OCI-LY1 (cell line): ENCODE measurements around the gene RAB11FIP4.
A peak's percentile ranks its signal among the peaks of the same experiment; 100 is the strongest.

Experiments used
- H2AFZ ChIP-seq: fragments of 200-600 bp; sonication (generic), shearing (Covaris generic); 2 replicates; pipeline ENCODE4 v1.6.0; 2014; ENCODE audit warnings: antibody characterized with exemption, mild to moderate bottlenecking, low read length
- H3F3A ChIP-seq: fragments of 200-600 bp; sonication (generic), shearing (Covaris generic); 2 replicates; pipeline ENCODE4 v1.6.0; 2014; ENCODE audit warnings: mild to moderate bottlenecking, antibody characterized with exemption, low read length, moderate library complexity; ENCODE audit not compliant: insufficient read depth
- H3K27ac ChIP-seq: fragments of 200-600 bp; sonication (generic); 2 replicates; pipeline ENCODE4 v1.5.1; 2014; ENCODE audit warnings: low read length, mixed run types, mild to moderate bottlenecking, low read depth; ENCODE audit not compliant: poor library complexity, severe bottlenecking
- H3K27me3 ChIP-seq: fragments of 200-600 bp; sonication (generic); 2 replicates; pipeline ENCODE4 v1.6.0; 2014; ENCODE audit warnings: antibody characterized with exemption, mild to moderate bottlenecking, low read length, moderate library complexity; ENCODE audit not compliant: insufficient read depth
- H3K36me3 ChIP-seq: fragments of 200-600 bp; sonication (generic); 2 replicates; pipeline ENCODE4 v1.6.1; 2014; ENCODE audit warnings: mild to moderate bottlenecking, antibody characterized with exemption, low read length, moderate library complexity, mixed read lengths; ENCODE audit not compliant: insufficient read depth
- H3K4me1 ChIP-seq: fragments of 200-600 bp; sonication (generic); 2 replicates; pipeline ENCODE4 v1.5.1; 2014; ENCODE audit warnings: mild to moderate bottlenecking, low read length, moderate library complexity; ENCODE audit not compliant: insufficient read depth, severe bottlenecking
- H3K4me2 ChIP-seq: fragments of 200-600 bp; sonication (generic), shearing (Covaris generic); 2 replicates; pipeline ENCODE4 v1.6.1; 2014; ENCODE audit warnings: low read length
- H3K4me3 ChIP-seq: fragments of 200-600 bp; sonication (generic); 2 replicates; pipeline ENCODE4 v1.5.1; 2014; ENCODE audit warnings: low read length, low read depth, mild to moderate bottlenecking, mixed read lengths; ENCODE audit not compliant: poor library complexity, severe bottlenecking
- H3K79me2 ChIP-seq: fragments of 200-600 bp; shearing (Covaris generic); 2 replicates; pipeline ENCODE4 v1.6.1; 2016; ENCODE audit warnings: mixed run types, low read length, mixed read lengths; ENCODE audit not compliant: insufficient read depth
- H3K9ac ChIP-seq: fragments of 200-600 bp; sonication (generic), shearing (Covaris generic); 2 replicates; pipeline ENCODE4 v1.6.1; 2014; ENCODE audit warnings: mild to moderate bottlenecking, low read length, mixed read lengths
- H3K9me2 ChIP-seq: fragments of 200-600 bp; sonication (generic), shearing (Covaris generic); 2 replicates; pipeline ENCODE4 v1.6.1; 2014; ENCODE audit warnings: low read depth, mild to moderate bottlenecking, low read length, mixed read lengths
- H3K9me3 ChIP-seq: fragments of 200-600 bp; shearing (Covaris generic); 2 replicates; pipeline ENCODE4 v1.6.1; 2014; ENCODE audit warnings: low read length, mixed read lengths
- H4K20me1 ChIP-seq: fragments of 200-600 bp; sonication (generic), shearing (Covaris generic); 2 replicates; pipeline ENCODE4 v1.6.0; 2016; ENCODE audit warnings: mild to moderate bottlenecking, low read length; ENCODE audit not compliant: insufficient read depth
- EZH2 ChIP-seq: fragments of 200-600 bp; sonication (generic), shearing (Covaris generic); IDR thresholded peaks from 2 replicates; pipeline ENCODE4 v1.8.0; 2017; ENCODE audit warnings: borderline replicate concordance, mixed run types, mild to moderate bottlenecking, antibody characterized with exemption, low read length, moderate library complexity, mixed read lengths
- TF ChIP-seq, protein P1 (sequence below): fragments of 200-600 bp; sonication (generic), shearing (Covaris generic); IDR thresholded peaks from 2 replicates; pipeline ENCODE4 v1.5.1; 2017; ENCODE audit warnings: mild to moderate bottlenecking, antibody characterized with exemption, low read length, moderate library complexity, mixed read lengths

Gene RAB11FIP4

DNA sequence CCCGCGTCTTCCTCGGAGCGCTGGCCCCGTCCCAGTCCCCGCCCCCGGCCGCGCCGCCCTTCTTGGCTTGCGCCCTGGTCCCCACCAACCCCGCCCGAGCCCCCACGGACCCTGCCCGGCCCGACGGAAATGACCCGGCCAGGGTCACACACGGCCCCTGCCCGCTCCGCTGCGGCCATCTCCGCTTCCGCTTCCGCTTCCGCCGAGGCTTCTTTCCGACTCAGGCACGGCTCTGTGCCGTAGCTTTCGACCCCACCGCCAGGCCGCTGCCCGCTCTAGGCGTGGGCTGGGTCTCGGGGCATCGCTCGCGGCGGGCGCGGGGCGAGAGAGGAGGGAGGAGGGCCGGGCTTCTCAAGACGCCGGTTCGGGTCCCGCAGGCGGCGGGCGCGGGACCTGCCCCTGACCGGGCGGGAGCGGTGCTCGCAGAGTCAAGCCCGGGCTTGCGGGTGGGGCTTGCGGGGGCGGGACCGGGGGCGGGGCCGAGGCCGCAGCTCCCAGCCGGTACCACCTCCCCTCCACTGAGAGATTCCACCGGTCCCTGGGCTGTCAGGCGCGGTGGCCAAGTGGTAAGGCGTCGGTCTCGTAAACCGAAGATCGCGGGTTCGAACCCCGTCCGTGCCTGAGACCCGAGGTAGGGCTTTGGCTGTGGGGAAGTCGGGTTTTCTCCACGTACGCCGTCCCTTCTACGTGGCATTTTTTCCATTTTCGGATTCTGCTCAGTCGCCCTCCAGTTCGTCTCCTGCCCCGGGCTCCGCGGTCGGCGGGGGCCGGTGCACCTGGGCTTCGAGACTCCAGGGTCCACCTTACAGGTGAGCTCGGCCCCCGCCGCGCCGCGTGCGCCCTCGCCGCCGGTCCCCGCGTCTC, 158.3 kb downstream of the RAB11FIP4 start:
- no peaks in the 10 kb centered on the region for H3K27me3 ChIP-seq
- H3K4me1 ChIP-seq = peaks cover 21% of the 10 kb centered on the region
- H3K4me2 ChIP-seq = peak overlapping the region; percentile 75
- no peaks in the 10 kb centered on the region for H3K36me3 ChIP-seq
- peak overlapping the region; percentile 78 for H3K9ac ChIP-seq
- H3F3A ChIP-seq = no peaks in the 10 kb centered on the region
- no peak overlapping the region for H2AFZ ChIP-seq
- H4K20me1 ChIP-seq = no peaks in the 10 kb centered on the region
- peak overlapping the region; percentile 76 for H3K4me3 ChIP-seq
- no peaks in the 10 kb centered on the region for H3K79me2 ChIP-seq
- TF ChIP-seq, protein P1, sequence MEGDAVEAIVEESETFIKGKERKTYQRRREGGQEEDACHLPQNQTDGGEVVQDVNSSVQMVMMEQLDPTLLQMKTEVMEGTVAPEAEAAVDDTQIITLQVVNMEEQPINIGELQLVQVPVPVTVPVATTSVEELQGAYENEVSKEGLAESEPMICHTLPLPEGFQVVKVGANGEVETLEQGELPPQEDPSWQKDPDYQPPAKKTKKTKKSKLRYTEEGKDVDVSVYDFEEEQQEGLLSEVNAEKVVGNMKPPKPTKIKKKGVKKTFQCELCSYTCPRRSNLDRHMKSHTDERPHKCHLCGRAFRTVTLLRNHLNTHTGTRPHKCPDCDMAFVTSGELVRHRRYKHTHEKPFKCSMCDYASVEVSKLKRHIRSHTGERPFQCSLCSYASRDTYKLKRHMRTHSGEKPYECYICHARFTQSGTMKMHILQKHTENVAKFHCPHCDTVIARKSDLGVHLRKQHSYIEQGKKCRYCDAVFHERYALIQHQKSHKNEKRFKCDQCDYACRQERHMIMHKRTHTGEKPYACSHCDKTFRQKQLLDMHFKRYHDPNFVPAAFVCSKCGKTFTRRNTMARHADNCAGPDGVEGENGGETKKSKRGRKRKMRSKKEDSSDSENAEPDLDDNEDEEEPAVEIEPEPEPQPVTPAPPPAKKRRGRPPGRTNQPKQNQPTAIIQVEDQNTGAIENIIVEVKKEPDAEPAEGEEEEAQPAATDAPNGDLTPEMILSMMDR = no peak
- no peak for TF ChIP-seq EZH2
- H3K27ac ChIP-seq = peak overlapping the region; percentile 29
- H3K9me2 ChIP-seq = no peaks in the 10 kb centered on the region
- no peaks in the 10 kb centered on the region for H3K9me3 ChIP-seq

GRCh38 chr17:31550389-31551056, 159.0 kb downstream of the RAB11FIP4 start:
- H3K36me3 ChIP-seq = no peaks in the 10 kb centered on the region
- no peaks in the 10 kb centered on the region for H3K9me2 ChIP-seq
- no peaks in the 10 kb centered on the region for H3K79me2 ChIP-seq
- no peaks in the 10 kb centered on the region for H3K27me3 ChIP-seq
- TF ChIP-seq, protein P1 = no peak
- TF ChIP-seq EZH2 = no peak
- no peaks in the 10 kb centered on the region for H4K20me1 ChIP-seq
- H2AFZ ChIP-seq = no peak overlapping the region
- H3K9me3 ChIP-seq = no peaks in the 10 kb centered on the region
- H3F3A ChIP-seq = no peaks in the 10 kb centered on the region
- peak overlapping the region; percentile 76 for H3K4me3 ChIP-seq
- no peak overlapping the region for H3K27ac ChIP-seq
- H3K9ac ChIP-seq = peak overlapping the region; percentile 62
- H3K4me1 ChIP-seq = peaks cover 21% of the 10 kb centered on the region
- H3K4me2 ChIP-seq = peak overlapping the region; percentile 75

GRCh38 chr17:31552568-31552967, 161.1 kb downstream of the RAB11FIP4 start:
- Histone ChIP-seq H3K9ac (no peak overlapping the region), H3F3A (no peaks in the 10 kb centered on the region), H3K9me3 (no peaks in the 10 kb centered on the region), H3K36me3 (no peaks in the 10 kb centered on the region), H3K4me2 (no peak overlapping the region), H3K9me2 (no peaks in the 10 kb centered on the region), H3K79me2 (no peaks in the 10 kb centered on the region), H3K27me3 (0 out of 2 replicates have a peak, but pooled peaks cover under 1% of the 10 kb centered on the region), H3K27ac (no peak overlapping the region), H3K4me3 (no peak overlapping the region), H2AFZ (no peak overlapping the region), H4K20me1 (no peaks in the 10 kb centered on the region), H3K4me1 (peaks cover 21% of the 10 kb centered on the region)
- no peak for TF ChIP-seq EZH2
- TF ChIP-seq, protein P1 = no peak
